GM21786 (cell line): Measurements from ENCODE around the gene TBC1D1.
"Not testable (repeated sequence)": the region's sequence is repeated elsewhere in the genome, so short reads cannot be mapped to it uniquely, and the experiment has no call there.

ENCODE experiments used
- ATAC-seq: cut with Tn5 transposase; IDR thresholded peaks from one replicate; pipeline ENCODE4 v1.9.1; 2021; ENCODE audit not compliant: unreplicated experiment

Gene TBC1D1

DNA sequence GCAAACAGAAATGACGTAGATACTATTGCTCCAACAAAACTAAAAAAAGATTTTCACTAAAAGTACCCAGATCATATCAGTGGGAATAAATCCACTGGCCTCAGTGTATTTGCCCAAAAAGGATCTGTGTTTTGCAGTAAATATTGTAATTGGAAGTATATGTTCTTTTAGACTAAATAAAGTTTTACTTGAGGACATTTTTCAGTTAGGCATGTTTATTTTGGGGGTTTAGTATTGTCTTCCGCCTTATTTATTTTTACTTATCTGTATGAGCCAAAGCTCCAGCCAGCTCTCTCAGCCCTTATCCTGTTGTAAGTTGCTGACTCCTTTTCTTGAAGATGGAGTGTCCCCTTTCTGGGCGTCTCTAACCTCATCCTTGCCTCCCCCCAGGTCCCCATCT is 119.1 kb downstream of the TBC1D1 start:
- ATAC-seq: no peak

DNA sequence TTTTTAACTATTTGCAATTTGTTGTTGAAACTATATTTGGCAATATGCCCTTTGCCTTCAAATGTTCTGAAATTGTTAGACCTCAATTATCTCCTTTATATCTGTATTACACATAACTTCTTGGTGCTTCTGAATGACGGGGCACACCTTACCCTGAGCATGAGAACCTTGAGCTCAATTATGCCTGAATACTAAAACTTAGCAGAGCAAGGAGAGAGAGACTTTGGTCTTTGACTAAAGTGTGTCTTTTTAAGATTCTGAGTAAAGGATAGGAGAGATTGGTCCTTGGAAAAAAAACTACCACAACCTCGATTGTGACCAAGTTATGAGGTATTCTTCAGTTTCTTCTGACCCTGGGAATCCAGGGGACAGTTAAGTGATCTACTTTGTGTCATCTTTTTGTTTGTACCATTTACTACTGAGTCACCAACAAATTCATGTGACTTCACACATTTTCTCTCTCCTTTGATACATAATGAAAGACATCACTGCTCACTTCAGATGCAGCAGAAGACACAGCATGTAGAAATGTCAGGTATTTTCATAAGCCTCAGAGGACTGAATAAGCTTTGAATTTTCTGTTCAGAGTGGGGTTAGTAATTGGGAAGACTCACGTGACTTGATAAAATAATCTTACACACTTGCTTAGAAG is 120.8 kb downstream of the TBC1D1 start:
- ATAC-seq: no peak

DNA sequence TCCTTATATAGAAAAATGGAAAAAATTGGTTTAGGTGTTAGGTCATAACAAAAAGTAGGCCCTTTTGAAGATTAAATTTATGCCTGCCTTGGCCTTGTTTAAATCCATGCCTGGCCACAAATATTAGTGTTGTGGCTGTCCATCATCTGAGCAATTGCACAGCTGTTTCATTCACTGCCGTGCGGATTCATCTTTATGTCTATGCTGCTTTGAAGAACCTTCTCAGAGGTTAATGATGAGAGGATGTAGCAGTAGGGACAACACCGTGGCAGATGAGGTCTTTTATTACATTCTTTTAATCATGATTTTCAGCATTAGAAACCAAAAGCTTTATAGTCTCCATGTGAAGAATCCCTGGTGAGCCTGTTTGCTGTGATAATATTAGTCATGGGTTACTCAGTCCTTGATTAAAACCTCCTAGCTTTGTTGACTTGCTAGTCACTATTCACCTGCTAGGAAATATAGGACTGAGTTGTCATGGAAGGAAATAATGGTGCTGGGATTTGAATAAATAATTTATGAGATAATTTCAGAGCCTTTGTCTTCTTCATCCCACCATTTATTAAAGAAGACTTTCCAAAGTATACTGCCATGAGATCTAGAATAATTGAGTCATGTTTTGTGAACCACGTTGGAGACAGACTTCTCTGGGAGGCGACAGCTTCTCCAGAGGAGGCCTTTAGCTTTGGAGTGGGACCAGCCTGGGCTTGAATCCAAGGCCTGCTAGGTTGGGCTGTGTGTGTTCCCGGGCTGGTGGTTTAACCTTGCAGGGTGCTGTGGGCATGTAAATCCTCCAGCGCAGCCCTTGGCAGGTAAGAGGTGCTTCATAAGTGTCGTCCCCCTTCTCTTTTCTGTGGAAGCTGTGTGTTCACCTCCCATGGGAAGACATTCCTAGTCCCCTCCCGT is 122.8 kb downstream of the TBC1D1 start:
- ATAC-seq: no peak

DNA sequence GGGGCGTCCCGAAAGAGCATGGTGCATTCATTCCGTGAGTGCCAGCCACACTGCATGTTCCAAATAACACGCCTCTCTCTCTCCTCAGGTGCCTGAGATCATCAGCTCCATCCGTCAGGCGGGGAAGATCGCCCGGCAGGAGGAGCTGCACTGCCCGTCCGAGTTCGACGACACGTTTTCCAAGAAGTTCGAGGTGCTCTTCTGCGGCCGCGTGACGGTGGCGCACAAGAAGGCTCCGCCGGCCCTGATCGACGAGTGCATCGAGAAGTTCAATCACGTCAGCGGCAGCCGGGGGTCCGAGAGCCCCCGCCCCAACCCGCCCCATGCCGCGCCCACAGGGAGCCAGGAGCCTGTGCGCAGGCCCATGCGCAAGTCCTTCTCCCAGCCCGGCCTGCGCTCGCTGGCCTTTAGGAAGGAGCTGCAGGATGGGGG is 123.6 kb downstream of the TBC1D1 start:
- no peak for ATAC-seq

DNA sequence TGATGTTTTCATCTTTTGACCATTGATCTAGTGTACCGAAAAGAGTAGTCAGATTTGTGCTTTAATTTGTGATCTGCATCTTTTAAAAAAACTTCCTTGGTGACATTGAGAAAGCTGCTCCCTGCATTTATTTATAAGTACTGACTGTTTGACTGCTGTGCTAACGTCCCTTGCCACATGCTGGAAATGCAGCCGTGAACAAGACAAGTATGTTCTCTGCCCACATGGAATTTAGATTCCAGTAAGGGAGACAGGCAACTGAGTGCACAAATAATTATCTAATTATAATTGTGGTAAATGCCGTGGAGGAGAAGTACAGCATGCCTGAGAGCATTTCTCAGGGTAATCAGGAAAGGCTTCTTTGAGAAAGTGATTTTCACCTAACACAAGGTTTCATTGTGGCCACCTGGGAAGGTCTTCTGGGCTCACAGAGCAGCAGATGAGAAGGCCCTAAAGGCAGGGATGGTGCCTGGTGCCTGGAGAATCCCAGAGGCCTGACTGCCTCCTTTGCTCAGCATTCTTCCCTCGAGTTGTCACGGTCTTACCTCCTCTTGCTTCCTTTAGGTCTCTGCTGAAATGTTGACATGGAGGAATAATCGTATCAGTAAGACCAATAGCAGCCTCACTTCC is 125.1 kb downstream of the TBC1D1 start:
- ATAC-seq: no peak

DNA sequence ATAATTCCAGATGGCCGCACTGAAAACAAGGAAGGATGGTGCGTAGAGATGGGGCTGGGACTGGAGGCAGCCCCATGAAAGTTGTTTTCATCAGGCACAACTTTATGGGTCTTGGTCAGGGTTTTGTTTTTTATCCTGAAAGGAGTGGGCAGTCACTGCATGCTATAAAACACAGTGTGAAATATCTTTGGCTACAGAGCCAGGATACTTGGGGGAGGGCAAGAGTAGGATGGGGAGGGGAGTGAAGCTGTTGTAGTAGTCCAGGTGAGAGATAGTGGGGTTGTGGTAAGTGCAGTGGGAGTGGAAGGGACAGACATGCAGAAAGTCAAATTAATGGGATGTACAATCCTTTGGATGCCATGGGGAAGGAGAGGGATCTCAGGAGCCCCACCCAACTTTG is 125.8 kb downstream of the TBC1D1 start:
- no peak for ATAC-seq

DNA sequence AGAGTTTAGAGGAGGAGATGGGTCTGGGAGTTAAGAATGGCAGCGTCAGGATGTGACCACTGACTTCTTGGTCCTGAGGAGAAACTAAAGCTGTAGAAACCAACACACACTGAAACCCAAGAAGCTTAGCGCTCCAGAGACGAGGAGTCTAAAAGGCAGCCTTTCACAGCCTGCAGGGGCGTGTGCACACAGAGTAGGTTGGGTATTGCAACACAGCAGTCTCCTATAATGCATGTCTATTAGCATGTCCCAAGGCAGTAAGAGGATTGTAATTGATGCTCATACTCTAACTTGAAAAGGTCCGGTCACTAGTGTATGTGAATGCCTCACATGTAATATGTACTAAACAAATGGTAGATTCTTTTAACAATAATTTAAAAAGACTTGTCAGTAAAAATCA is 126.7 kb downstream of the TBC1D1 start:
- ATAC-seq: no peak

DNA sequence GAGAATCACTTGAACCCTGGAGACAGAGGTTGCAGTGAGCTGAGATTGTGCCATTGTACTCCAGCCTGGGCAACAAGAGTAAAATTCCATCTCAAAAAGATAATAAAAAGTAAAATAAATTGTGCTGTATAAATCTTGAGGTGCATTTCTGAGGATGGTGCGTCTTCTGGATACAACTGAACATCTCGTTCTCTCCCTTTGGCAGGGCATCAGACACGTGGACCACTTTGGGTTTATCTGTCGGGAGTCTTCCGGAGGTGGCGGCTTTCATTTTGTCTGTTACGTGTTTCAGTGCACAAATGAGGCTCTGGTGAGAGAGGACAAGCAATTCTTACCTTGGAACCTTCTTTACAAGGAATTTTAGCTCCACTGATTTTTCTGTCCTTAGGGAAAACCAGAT is 129.5 kb downstream of the TBC1D1 start:
- no peak for ATAC-seq

DNA sequence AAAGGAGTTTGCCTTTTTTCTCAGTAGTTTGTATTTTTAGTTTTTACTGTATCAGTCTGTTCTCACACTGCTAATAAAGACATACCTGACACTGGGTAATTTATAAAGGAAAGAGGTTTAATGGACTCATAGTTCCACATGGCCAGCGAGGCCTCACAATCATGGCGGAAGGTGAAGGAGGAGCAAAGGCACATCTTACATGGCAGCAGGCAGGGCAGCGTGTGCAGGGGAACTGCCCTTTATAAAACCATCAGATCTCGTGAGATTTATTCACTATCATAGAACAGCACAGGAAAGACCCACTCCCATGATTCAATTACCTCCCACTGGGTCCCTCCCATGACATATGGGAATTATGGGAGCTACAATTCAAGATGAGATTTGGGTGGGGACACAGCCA is 130.1 kb downstream of the TBC1D1 start:
- not testable (repeated sequence) for ATAC-seq

DNA sequence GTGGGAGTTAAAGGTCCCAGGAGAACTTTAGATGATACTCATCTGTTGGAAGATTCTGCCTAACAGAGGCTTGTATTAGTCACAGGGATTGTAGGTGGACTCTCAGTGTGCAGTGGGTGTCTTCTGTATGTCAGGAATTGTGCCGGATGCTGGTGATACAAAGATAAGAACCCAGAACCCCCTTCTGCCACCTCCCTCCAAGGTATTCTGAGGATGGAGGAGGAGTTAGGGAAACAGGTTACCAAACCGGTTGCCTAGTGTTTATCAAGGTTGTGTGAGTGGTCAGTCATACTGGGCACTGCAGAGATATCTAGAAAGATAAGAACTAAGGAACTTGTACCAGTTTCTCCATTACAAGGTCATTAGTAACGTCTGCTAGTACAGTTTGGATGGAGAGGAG is 130.9 kb downstream of the TBC1D1 start:
- no peak for ATAC-seq

DNA sequence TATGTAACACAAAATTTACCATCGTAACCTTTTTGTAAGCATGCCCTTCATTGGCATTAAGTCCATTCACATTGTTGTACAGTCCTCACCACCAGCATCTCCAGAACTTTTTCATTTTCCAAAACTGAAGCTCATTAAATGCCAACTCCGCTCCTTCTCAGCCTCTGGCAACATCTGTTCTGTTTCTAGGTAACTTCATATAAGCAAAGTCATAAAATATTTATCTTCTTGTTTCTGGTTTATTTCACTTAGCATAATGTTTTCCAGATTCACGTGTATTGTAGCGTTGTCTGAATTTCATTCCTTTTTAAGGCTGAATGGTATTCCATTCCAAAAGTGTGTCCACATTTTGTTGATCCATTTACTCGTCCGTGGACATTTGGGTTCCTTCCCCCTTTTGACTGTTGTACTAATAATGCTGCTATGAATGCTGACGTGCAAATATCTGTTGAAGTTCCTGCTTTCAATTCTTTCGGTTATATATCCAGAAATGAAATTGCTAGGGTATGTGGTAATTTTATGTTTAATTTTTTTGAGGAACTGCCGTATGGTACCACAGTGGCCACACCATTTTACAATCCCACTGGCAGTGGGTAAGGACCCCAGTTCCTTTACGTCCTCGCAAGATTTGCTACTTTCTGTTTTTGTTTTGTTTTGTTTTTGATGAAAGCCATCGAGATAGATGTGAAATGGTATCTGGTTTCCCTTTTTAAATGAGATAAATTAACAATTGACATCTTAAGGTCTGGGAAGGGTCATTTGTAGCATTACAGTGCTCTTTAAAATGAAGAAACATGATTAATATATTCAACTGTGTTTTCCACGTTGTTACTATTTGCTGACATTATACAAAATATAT is 132.7 kb downstream of the TBC1D1 start:
- ATAC-seq: no peak

DNA sequence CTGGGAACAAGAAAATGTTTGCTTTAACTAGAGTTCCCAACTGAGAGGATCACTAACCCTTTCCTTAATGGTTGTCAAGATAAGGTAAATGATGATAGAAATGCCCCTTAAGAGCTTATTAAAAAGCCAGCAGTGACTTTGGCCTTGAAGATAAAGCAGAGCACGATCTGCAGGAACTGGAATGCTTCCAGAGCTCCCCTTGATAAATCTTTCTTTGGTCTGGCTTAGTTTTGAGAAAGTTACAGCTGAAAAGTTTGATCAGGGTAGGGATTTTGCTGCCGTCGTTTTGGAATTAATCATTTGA is 133.3 kb downstream of the TBC1D1 start:
- ATAC-seq: no peak

DNA sequence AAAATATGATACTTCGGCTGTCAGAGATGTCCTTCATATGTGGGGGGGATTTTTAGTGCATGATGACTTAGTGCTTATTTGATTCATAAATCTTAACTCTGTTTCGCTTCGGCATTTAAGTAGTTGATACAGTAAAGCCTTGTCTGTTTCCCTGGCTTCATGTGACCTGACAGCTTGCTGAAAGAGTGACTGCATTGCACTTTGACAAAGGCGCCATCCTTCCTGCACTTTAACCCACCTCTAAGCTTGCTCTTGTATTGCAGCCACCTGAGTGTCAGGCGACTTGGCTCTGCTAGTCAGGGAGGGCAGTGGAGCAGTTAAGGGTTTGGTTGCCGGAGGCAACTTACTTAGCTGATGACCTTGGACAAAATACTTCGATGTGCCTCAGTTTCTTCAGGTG is 134.8 kb downstream of the TBC1D1 start:
- no peak for ATAC-seq

DNA sequence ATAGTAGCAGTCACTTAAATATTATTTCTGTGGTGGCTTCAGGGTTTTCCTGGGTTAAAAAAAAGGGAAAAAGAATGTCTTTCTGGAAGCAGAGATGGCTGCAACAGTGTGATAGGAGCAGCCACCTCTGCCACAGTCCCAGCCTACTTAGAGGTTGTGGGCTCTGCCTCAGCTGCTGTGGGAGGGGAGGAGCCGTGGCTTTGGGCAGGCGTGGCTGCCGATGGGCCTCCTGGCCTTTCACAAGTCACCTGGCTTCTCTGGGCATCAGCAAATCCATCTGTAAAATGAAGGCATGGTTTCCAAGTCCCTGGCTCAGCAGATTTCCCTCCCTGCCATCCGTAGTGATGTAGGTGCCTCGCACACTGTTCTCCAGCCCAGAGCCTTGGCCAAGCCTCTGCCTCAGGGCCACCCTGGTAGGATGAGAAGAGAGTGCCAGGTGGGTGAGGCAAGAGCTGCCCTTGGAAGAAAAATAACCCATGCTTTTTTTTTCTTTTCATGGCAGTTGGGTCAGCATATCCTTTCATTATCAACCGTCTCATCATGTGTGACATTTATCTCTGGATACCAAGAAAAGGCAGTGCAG is 135.4 kb downstream of the TBC1D1 start:
- no peak for ATAC-seq

DNA sequence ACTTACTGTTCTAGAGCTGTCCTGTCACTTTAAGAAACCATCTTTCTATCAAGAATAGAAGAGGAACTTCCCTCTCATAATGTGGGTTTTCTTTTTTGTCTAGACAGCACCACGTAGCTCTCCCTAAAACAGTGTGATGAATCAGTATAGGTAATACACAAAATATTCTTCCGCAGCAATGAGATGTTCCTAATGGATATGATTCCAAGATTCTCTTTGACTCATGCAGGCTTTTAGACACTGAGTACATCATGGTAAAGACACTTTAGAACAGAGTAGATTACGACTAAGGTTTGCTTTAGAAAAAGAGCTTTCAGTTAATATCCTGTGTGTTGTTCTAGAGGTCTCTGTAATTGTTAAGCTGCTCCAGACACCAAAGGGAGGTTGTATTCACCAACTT is 139.1 kb downstream of the TBC1D1 start:
- ATAC-seq: no peak

DNA sequence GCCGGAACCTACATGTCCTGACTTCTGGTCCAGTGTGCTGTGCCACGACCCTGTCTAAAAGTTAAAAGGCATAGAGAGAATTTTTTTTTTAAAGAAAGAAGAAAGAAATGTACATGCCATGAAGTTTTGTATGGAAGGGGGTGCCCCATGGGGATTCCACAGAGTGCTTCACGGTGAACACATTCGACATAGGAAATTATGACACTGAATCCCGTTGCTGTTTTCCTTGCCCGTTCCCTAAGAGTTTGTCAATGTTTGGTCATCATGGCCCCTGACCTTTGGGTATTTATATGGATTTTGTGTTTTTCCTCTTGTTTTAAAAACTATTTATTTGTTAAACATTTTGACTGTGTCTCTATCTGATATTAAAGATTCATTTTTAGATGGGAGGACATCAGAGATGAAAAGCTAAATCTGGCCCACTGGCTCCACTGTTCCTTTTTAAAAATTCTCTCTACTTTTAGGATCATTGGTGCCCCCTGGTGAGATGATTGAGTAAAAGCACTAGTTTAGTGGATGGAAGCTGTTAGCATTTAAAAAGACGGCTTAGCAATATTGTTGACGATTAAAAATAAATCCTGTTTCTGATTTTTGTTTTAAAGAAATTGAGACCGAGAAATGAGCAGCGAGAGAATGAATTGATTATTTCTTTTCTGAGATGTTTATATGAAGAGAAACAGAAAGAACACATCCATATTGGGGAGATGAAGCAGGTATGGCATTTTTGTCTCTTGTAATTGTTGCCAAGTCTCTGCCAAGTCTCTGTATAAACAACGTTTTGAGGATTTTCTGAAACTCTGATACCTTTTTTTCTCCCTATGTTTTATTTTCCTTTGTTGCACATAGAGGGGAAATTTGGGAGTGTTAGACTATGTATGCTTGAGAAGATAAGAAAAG is 144.3 kb downstream of the TBC1D1 start:
- no peak for ATAC-seq

DNA sequence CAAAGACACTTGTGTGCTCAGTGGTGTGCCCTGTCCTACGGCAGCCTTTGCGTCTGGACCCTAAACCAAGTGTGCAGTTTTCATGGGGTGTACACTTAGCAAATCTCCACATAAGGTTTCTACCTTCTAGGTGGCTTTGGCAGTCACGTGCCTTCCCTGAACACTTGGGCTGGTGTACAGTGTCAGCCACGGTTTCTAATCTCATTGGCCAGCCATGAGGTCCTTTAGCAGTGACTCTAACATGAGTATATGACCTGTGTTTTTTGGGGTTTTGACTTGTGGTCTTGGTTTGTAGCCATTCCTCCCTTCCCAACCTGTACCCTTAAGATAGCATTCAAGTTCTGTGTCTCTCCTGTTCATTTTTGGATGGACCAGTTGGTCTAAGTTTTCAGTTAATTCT is 145.7 kb downstream of the TBC1D1 start:
- ATAC-seq: no peak

DNA sequence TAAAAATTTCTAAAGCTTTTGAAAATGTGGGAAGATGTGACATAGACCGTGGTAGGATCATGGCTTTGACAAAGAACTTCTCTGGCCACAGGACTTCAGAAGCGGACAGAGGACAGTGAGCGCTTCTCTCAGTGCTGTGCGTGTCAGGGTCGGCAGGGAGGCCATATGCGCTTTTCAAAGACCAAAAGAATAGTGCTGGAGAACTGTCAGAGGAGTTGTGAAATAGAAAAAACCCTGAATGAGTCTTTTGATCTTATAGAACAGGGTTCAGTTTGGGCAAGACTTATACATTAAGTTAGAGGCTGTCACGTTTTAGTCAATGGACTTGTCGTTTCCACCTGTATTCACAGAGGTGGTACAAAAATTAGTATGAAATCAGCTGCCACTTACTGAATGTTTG is 146.7 kb downstream of the TBC1D1 start:
- no peak for ATAC-seq

DNA sequence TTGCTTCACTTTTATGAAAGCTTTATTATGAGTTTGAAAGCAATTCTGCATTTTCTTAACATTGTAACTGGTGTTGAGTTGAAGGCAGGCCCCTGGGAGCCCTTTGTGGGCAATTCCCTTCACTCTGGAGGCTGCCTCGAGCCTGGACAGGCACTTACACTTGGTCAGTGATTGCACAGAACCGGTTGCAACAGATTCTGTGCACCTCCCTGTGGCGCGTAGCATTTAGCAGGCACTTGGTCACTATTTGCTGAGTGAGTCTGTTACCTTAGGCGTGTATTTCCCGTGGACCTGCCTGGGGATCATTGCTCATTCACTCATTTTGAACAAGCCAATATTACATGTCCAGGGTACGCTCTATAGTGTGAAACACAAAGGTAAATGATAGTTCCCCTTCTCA is 149.7 kb downstream of the TBC1D1 start:
- no peak for ATAC-seq

DNA sequence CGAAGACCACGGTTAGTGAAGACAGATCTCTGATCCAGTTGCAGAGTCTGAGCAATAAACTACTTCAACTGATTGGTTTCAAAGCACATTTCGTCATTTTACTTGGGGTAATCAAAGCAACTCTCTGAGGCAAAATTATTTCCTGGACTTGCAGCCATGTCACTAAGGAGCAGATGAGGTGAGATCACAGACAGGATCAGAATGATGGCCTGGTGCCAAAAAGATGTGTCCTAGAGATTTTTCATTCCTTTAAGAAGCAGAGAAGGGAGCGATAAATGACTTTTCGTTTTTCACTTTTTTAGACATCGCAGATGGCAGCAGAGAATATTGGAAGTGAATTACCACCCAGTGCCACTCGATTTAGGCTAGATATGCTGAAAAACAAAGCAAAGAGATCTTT is 153.2 kb downstream of the TBC1D1 start:
- ATAC-seq: no peak
